Activated CD4-positive, alpha-beta T cell treated with anti-CD3 and anti-CD28 coated beads, Interleukin-2, Interleukin-4, amounts not matched to agents 100 ng/mL and 50 ng/mL, durations not matched to agents 16 hours and 8 hours (primary cell): Measurements from ENCODE around the gene DDR2.
"Not testable (repeated sequence)": the region's sequence is repeated elsewhere in the genome, so short reads cannot be mapped to it uniquely, and the experiment has no call there.

Source experiments
- DNase-seq: peaks from one replicate; pipeline ENCODE4 v3.0.0-alpha.2; 2020; ENCODE audit warnings: low spot score

The DDR2 gene

GRCh38 chr1:162779043-162779442, 146.8 kb downstream of the DDR2 start:
- no peak for DNase-seq

- no peak for DNase-seq
These were observed 150.4 kb downstream of the DDR2 start for GRCh38 chr1:162782671-162783070.

DNA sequence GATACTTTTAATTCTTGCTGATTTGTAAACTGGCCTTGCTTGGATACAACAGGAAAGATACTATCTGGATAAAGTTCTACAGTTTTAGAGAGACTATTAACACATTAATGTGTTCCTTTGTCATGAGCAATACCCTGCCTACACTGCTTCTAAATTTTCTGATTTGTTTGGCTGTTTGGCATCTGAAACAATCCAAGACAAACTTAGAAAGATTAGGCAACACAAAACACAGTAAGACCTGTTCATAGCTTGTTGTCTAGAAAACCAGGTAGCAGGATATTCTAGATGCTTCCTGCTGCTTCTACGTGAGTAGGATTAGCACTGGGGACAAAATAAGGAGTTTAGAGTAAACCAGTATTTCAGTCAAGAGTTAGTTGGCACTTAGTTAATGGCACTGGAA, 152.7 kb downstream of the DDR2 start:
- not testable (repeated sequence) for DNase-seq

DNA sequence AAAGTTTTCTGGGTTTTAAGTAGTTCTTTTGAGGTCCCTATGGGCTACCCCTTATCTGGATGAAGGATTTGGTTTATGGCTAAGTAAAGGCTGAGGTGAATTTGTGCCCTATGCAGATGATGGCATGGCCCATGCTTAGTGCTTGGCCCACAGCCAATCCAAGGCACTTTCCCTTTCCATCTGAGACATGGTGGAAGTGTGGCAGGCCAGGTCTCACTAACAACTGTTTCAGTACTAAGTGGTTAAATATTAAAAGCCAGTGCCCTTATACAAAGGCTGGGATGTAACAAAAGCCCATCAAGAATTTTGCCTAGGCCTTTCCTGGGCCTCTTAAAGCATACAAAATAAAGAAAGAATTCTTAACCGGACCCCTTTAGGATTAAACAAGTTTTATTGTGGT, 156.5 kb downstream of the DDR2 start:
- not testable (repeated sequence) for DNase-seq

DNA sequence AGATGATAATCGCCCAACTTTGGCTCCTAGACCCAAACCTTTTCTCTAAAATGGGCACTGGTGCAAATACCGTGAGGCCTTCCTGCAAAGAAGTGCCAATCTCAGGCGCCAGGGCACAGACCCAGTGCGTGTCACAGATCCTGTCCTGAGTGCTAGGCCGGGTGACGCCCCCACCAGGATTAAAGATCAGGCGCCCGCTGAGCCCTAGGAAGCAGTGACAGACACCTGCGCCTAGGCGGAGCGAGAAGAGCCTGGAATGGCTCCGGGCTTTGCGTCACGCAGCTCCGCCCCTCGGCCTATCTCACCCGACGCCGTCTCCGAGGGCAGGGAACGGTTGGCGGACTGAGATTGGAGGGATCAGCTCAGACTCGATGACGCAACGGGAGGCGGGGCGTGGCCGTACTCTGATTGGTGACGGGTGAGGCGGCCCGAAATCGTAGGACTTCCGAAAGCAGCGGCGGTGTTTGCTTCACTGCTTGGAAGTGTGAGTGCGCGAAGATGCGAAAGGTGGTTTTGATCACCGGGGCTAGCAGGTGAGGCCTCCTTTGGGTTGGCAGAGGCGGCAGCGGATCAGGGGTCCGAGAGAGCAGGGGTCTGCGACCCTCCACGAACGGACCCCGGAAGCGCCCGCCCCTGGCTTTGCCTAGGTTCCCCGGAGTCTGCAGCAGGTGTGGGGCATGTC, 158.2 kb downstream of the DDR2 start, which contains the start of gene HSD17B7:
TSS of gene HSD17B7 (plus strand) at position 400 of the 682 bp plus-strand sequence. CDS start at position 499, 99 bp downstream.
- DNase-seq: peak; percentile 79

DNA sequence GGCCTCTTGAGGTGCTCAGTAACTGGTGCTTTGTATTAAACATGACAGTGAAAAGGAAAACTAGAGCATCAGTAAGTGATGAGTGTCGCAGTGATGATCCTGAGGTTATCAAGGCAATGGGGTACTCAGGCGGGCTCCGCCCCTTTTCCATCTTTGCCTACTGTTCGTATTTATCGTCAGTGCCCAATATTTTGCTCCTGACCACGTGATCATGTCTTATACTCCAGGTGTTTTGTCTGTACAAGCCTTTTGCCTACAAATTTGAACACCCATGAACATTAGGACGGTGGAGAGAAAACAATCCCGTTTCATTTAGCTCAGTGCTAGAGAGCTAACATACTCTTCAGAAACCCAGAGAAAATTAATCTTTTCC, 158.7 kb downstream of the DDR2 start:
- DNase-seq: not testable (repeated sequence)

- not testable (repeated sequence) for DNase-seq
These were observed 162.0 kb downstream of the DDR2 start for GRCh38 chr1:162794284-162794683.

DNA sequence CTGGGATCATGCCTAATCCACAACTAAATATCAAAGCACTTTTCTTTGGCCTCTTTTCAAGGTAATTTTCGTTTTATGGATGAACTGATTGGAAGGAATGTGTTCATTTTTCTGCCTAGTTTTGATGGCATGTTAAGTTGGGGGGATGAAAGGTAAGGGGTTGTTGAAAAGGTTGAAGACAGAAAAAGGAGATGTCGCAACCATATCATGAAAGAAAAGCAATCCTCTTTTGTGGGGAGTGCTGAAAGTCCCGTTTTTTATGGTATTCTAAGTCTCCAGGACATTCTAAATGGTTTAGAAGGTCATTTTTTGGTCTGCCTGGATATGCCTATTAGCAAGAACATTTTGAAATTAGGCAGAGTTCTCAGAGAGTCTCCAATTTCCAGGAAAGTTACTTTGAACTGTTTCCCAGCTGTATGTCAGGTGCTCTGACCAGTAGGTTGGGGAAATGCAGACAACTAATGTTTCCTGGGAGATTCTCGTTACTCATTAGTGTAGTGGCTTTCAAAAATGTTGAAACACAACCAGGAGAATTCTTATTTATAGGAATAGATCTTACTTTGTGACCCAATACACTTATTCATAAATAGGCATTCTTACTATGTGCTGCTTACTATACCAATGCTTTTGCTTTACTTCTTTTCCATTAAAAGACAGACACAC, 164.5 kb downstream of the DDR2 start:
- DNase-seq: not testable (repeated sequence)

- peak; percentile 8 for DNase-seq
These were observed 167.9 kb downstream of the DDR2 start for GRCh38 chr1:162799995-162800830.

DNA sequence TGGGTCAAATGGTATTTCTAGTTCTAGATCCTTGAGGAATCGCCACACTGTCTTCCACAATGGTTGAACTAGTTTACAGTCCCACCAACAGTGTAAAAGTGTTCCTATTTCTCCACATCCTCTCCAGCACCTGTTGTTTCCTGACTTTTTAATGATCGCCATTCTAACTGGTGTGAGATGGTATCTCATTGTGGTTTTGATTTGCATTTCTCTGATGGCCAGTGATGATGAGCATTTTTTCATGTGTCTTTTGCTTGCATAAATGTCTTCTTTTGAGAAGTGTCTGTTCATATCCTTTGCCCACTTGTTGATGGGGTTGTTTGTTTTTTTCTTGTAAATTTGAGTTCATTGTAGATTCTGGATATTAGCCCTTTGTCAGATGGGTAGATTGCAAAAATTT, 175.2 kb downstream of the DDR2 start:
- DNase-seq: not testable (repeated sequence)

DNA sequence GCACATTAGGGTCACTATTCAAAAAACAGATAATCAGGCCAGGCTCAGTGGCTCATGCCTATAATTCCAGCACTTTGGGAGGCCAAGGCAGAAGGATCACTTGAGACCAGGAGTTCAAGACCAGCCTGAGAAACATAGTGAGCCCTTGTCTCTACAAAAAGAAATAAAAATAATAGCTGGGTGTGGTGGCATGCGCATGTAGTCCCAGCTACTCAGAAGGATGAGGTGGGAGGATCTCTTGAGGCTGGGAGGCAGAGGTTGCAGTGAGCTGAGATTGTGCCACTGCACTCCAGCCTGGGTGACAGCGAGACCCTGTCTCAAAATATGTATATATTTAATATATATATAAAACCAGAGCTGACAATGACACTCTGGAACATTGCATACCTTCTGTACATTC, 180.1 kb downstream of the DDR2 start:
- not testable (repeated sequence) for DNase-seq

DNA sequence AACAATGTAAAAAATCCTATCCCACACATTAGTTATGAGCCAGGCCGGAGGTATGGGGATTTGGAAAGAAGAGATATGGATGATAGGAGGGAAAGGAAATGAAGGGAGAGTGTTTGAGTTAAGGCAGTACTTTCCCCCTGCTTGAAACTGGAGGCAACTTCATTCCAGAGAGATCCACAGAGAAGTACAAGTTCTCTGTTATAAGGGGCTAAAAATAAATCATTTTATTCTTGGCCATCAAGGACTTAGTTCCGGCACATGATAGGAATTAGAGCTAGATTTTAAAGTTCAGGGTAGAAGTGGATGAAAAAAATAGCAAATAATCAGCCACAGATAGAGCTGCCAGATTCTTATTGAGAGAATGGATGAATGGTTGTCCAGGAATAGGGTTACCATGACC, 185.9 kb downstream of the DDR2 start:
- DNase-seq: not testable (repeated sequence)

DNA sequence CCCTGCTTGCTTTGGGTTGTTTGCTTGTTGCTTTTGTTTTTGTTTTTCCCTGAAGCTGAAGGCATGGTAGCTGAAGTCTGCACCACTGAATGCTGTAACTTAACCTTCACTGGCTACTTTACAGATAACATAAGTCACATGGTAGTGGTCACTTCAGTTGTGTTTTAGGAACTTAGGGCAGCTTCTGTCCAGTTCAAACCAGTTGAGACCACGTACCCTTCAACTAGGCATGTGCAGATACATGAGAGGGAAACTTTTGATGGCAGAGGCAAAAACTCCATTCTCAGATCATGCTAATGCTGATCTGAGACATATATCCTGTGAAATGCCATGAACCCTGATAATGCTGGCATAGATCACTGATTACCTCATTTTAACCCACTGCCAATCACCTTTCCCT, 186.4 kb downstream of the DDR2 start:
- DNase-seq: not testable (repeated sequence)

DNA sequence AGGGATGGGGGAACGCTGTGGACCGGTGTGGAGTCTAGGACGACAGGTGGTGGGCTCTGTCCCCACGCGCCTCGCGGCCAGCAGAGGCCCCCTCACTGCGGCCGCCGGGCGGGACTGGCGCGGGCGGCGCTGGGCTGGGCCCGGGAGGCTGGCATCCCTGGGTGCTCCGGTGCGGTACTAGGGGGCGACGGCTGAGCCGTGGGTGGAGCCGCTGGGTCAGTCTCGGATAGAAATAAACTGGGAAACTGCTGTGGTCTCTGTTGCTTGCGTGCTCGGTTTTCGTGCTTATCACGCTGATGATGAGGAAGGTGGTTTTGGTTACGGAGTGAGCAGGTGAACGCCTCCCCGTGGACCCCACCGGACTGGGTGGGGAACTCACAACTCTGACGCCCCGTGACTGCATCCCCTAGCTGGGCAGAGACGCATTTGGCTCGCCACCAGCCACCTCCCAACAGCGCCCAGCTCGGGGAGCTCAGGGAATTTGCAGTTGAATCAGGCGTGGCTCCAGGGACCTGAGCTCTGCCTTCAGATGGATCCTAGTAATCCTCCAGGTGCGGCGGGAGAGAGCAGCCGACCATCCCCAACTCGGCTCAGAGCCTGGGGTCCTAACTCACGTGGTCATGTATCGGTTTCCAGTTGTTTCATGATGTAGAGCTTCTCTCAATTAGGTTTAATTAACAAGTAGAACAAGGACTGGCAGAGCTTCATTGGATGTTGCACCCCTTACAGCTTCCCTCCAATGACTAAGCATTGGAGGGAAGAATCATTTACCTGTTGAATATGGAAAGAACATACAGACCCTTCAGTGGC, 190.3 kb downstream of the DDR2 start:
- peak; percentile 9 for DNase-seq

DNA sequence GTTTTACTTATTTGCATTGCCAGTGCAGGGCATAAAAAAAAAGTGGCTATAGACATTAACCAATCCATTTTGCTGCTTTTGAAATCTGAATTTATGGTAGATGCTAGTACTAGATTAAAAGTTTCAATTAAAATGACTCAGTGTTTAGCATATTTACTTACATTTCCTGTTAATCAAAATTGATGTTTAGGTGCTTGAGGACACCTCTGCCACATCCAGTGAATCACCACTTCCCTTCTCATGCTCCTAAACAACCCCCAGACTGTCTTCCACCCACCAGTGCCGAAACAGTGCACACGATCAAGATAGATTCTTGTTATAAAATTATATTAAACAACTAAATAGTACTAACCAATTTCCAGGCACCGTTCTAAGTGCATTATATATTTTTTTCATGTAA, 191.0 kb downstream of the DDR2 start:
- DNase-seq: peak; percentile 24

GRCh38 chr1:162823771-162824525, 191.7 kb downstream of the DDR2 start:
- no peak for DNase-seq

DNA sequence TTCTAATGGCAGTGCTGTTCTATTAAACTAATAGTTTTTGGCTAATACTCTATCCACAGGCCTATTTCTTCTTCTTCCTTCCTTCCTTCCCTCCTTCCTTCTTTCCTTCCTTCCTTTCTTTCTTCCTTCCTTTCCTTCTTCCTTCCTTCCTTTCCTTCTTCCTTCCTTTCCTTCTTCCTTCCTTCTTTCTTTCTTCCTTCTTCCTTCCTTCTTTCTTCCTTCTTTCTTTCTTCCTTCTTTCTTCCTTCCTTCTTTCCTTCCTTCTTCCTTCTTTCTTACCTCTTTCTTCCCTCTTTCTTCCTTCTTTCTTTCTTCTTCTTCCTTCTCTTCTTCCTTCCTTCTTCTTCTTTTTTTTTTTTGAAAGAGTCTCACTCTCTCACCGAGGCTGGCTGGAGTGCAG, 197.0 kb downstream of the DDR2 start:
- no peak for DNase-seq

- DNase-seq: no peak
These were observed 200.2 kb downstream of the DDR2 start for GRCh38 chr1:162832470-162832869.

DNA sequence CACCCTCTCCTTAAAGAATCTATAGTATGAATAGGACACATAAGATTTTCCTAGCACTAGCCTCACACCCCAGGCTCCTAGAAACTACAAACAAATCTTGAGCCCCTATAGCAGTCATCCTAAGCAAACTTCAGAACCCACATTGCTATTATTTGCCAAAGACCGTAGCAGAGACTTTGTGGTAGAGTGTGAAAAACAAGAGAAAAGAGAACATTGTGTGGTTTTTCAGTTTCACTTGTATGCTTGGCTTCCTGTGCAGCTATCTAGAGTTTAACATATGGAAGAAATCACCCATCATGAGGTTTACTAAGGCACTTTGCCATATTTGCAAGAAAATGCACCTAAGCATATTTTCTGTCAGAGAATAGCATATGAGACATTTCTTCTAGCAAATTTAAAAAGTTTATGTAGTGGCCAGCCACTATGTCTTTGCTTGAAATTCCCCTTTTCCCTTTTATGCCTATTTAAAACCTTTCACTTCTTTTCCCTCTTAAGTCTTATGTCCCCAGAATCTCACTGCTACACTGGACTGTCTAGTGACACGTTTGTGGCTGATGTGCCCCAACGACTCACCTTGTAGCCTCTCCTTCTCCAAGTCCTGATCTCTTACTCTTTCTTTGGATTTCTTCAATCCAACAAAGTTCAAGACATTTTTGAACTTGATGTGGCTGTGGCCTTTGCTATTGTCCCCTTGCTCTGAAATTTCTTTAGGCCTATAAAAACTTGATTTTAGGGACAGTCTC, 203.1 kb downstream of the DDR2 start:
- DNase-seq: peak; percentile 80
